H1 (cell line): ENCODE measurements around the gene VNN1. TPM values are rescaled to one million over a fixed set of nuclear protein-coding genes. Genes with fewer than 3 reads are reported as not detected.

Source experiments
- CTCF ChIA-PET: fragments of 300-600 bp; sonication (Branson Sonifier 250); formaldehyde crosslinking; loops from one replicate; lab custom pipeline; 2021; ENCODE audit not compliant: partially characterized antibody; lab: Charles Lee
- POLR2A ChIA-PET: fragments of 300-600 bp; sonication (Branson Sonifier 250); formaldehyde crosslinking; loops from one replicate; lab custom pipeline; 2021; ENCODE audit warnings: inconsistent platforms; ENCODE audit not compliant: partially characterized antibody; lab: Charles Lee
- DNase-seq, 2 experiments: peaks; one replicate each; pipeline versions ENCODE4 v3.0.0 to v3.0.0-alpha.2; 2010 to 2022; ENCODE audit warnings: low spot score in 2 of 2, low read depth in 1 of 2, mixed read lengths in 1 of 2
- FAIRE-seq: peaks from 2 replicates; lab custom pipeline; 2011; peaks lifted over from hg19 to GRCh38; lab: Jason Lieb, UNC
- H2AFZ ChIP-seq: 2 replicates; pipeline ENCODE4 v1.8.1; 2012; ENCODE audit warnings: low read length, inconsistent platforms
- H2AK5ac ChIP-seq: 2 replicates; pipeline ENCODE4 v1.6.1; 2013; ENCODE audit warnings: low read depth, low read length
- H2BK120ac ChIP-seq: replicated peaks from 2 replicates; pipeline ENCODE3; 2013; ENCODE audit warnings: low read depth, low read length, inconsistent platforms
- H2BK12ac ChIP-seq: 2 replicates; pipeline ENCODE4 v1.6.1; 2013; ENCODE audit warnings: low read depth, low read length
- H2BK15ac ChIP-seq: 2 replicates; pipeline ENCODE4 v1.6.1; 2013; ENCODE audit warnings: low read length
- H2BK20ac ChIP-seq: 2 replicates; pipeline ENCODE4 v1.6.1; 2013; ENCODE audit warnings: low read length
- H2BK5ac ChIP-seq: 2 replicates; pipeline ENCODE4 v1.6.1; 2013; ENCODE audit warnings: low read depth, low read length
- H3K14ac ChIP-seq: 2 replicates; pipeline ENCODE4 v1.6.1; 2013; ENCODE audit warnings: inconsistent platforms; ENCODE audit not compliant: insufficient read length
- H3K18ac ChIP-seq: 2 replicates; pipeline ENCODE4 v1.6.1; 2013; ENCODE audit warnings: low read length; ENCODE audit errors: extremely low read depth
- H3K23ac ChIP-seq: 2 replicates; pipeline ENCODE4 v1.6.1; 2013; ENCODE audit warnings: inconsistent platforms; ENCODE audit not compliant: insufficient read length
- H3K23me2 ChIP-seq: 2 replicates; pipeline ENCODE4 v1.6.1; 2013; ENCODE audit warnings: low read depth, low read length
- H3K27ac ChIP-seq: 2 replicates; pipeline ENCODE4 v1.6.1; 2011; ENCODE audit warnings: low read depth, low read length, inconsistent platforms
- H3K27me3 ChIP-seq, 4 experiments: replicated peaks in 1 of 4; 1 replicate in 1 of 4; 2 replicates in 3 of 4; pipeline versions ENCODE4 v1.6.1 to v1.8.1; 2011 to 2013; ENCODE audit warnings: low read length in 3 of 4, mild to moderate bottlenecking in 3 of 4, inconsistent platforms in 2 of 4, mixed read lengths in 2 of 4, moderate library complexity in 1 of 4; ENCODE audit not compliant: control insufficient read depth in 3 of 4, insufficient read depth in 3 of 4; ENCODE audit errors: extremely low read depth in 1 of 4
- H3K36me3 ChIP-seq, 4 experiments: 2 replicates each; pipeline versions ENCODE4 v1.6.1 to v1.8.1; 2011 to 2013; ENCODE audit warnings: mild to moderate bottlenecking in 4 of 4, low read length in 3 of 4, moderate library complexity in 2 of 4, control low read depth in 1 of 4, inconsistent platforms in 1 of 4; ENCODE audit not compliant: insufficient read depth in 4 of 4, control insufficient read depth in 2 of 4
- H3K4ac ChIP-seq: replicated peaks from 2 replicates; pipeline ENCODE3; 2013; ENCODE audit warnings: low read length, low read depth, mixed read lengths, inconsistent platforms; ENCODE audit not compliant: insufficient read length
- H3K4me1 ChIP-seq, 4 experiments: replicated peaks in 1 of 4; 1 replicate in 1 of 4; 2 replicates in 3 of 4; pipeline versions ENCODE4 v1.6.1 to v1.8.1; 2011 to 2013; ENCODE audit warnings: low read length in 3 of 4, inconsistent platforms in 2 of 4, mixed read lengths in 1 of 4; ENCODE audit not compliant: insufficient read depth in 4 of 4, control insufficient read depth in 3 of 4
- H3K4me2 ChIP-seq, 2 experiments: 2 replicates each; pipeline versions ENCODE4 v1.6.1 to v1.8.1; 2011 to 2013; ENCODE audit warnings: low read depth in 2 of 2, low read length in 2 of 2, control low read depth in 1 of 2, inconsistent platforms in 1 of 2, mild to moderate bottlenecking in 1 of 2; ENCODE audit not compliant: insufficient read depth in 1 of 2
- H3K4me3 ChIP-seq, 4 experiments: fragments of 200-600, 300-600 bp in 1 of 4; sonication (generic), shearing (Covaris generic), sonication (Bioruptor Twin) in 1 of 4; 2 replicates each; pipeline versions ENCODE4 v1.5.1 to v1.8.1; 2011 to 2016; ENCODE audit warnings: low read length in 4 of 4, low read depth in 3 of 4, control low read depth in 2 of 4, inconsistent platforms in 2 of 4, mild to moderate bottlenecking in 2 of 4, mixed read lengths in 1 of 4, moderate library complexity in 1 of 4; ENCODE audit not compliant: insufficient read depth in 2 of 4; ENCODE audit errors: extremely low read depth in 1 of 4
- H3K56ac ChIP-seq: replicated peaks from 2 replicates; pipeline ENCODE3; 2013; ENCODE audit warnings: low read depth, mild to moderate bottlenecking, mixed read lengths, low read length, inconsistent platforms; ENCODE audit not compliant: insufficient read length
- H3K79me1 ChIP-seq: 2 replicates; pipeline ENCODE4 v1.6.1; 2013; ENCODE audit warnings: low read depth, low read length, control low read depth
- H3K79me2 ChIP-seq, 2 experiments: 2 replicates each; pipeline versions ENCODE4 v1.6.1 to v1.8.1; 2012 to 2013; ENCODE audit warnings: low read length in 2 of 2, mild to moderate bottlenecking in 2 of 2, inconsistent platforms in 1 of 2; ENCODE audit not compliant: insufficient read depth in 2 of 2, control insufficient read depth in 1 of 2
- H3K9ac ChIP-seq, 4 experiments: replicated peaks in 1 of 4; 1 replicate in 1 of 4; 2 replicates in 3 of 4; pipeline versions ENCODE4 v1.6.1 to v1.8.1; 2011 to 2013; ENCODE audit warnings: low read depth in 3 of 4, low read length in 3 of 4, control low read depth in 2 of 4, mild to moderate bottlenecking in 2 of 4, moderate library complexity in 2 of 4, inconsistent platforms in 1 of 4; ENCODE audit errors: extremely low read depth in 1 of 4
- H3K9me3 ChIP-seq, 2 experiments: 2 replicates each; pipeline versions ENCODE4 v1.6.1 to v1.8.1; 2012 to 2013; ENCODE audit warnings: mild to moderate bottlenecking in 2 of 2, moderate library complexity in 2 of 2, control low read depth in 1 of 2, inconsistent platforms in 1 of 2, low read depth in 1 of 2, low read length in 1 of 2, mixed read lengths in 1 of 2; ENCODE audit not compliant: insufficient read depth in 2 of 2
- H4K20me1 ChIP-seq, 2 experiments: replicated peaks in 1 of 2; 2 replicates each; pipeline versions ENCODE3 to v1.8.1; 2011 to 2013; ENCODE audit warnings: inconsistent platforms in 2 of 2, low read length in 2 of 2, mild to moderate bottlenecking in 1 of 2; ENCODE audit not compliant: insufficient read depth in 2 of 2, control insufficient read depth in 1 of 2
- H4K5ac ChIP-seq: 2 replicates; pipeline ENCODE4 v1.6.1; 2013; ENCODE audit warnings: low read length, low read depth, mixed read lengths, inconsistent platforms; ENCODE audit not compliant: insufficient read length
- H4K8ac ChIP-seq: 2 replicates; pipeline ENCODE4 v1.8.0; 2013; ENCODE audit warnings: mild to moderate bottlenecking, moderate library complexity, low read length, inconsistent platforms; ENCODE audit not compliant: insufficient read depth; ENCODE audit errors: extremely low read depth
- H4K91ac ChIP-seq: replicated peaks from 2 replicates; pipeline ENCODE3; 2013; ENCODE audit warnings: low read length, mixed read lengths, inconsistent platforms; ENCODE audit not compliant: insufficient read length
- E2F6 ChIP-seq: IDR thresholded peaks from 2 replicates; pipeline ENCODE4 v1.6.1; 2012; ENCODE audit warnings: inconsistent platforms
- WGBS, 2 experiments: shearing (Covaris generic) in 1 of 2; methylation state at CpG; one replicate each; pipeline versions ENCODE4 v1.1.6 to v1.1.7; 2013 to 2015; ENCODE audit warnings: low lambda C conversion rate in 2 of 2, mixed read lengths in 2 of 2, inconsistent platforms in 1 of 2, low coverage in 1 of 2, missing lambda C conversion rate in 1 of 2; ENCODE audit not compliant: insufficient replicate concordance in 2 of 2, insufficient coverage in 1 of 2, insufficient read length in 1 of 2; ENCODE audit errors: extremely low coverage in 1 of 2, missing lambda C conversion rate in 1 of 2; 5-methylcytosine and 5-hydroxymethylcytosine counted together
- polyA plus RNA-seq, 7 experiments: library from polyadenylated mRNA; depleted of rRNA in 3 of 7; stranded (reverse) in 5 of 7; unstranded in 2 of 7; fragments of >200 nt in 5 of 7; fragments of 200-250 nt in 2 of 7; gene quantifications; 1 replicate in 5 of 7; 2 replicates in 1 of 7; 4 replicates in 1 of 7; pipeline versions ENCODE4 v1.2.1 to v1.2.3, GENCODE V29; 2011 to 2013; ENCODE audit warnings: missing spikeins in 2 of 7, mixed read lengths in 2 of 7
- total RNA-seq: library from RNA; stranded (reverse); fragmentation: NEBNext Ultra II Directional; extraction: Animal tissue kit (Norgen Biotek cat#: 25700); gene quantifications from 2 replicates; pipeline ENCODE4 v1.2.1, GENCODE V29; 2021

VNN1 gene
- total and polyA plus RNA-seq, 2 of the 8 experiments (the other 6 are each of a cell fraction or from before 2014, with no cell fraction given) = not detected

DNA sequence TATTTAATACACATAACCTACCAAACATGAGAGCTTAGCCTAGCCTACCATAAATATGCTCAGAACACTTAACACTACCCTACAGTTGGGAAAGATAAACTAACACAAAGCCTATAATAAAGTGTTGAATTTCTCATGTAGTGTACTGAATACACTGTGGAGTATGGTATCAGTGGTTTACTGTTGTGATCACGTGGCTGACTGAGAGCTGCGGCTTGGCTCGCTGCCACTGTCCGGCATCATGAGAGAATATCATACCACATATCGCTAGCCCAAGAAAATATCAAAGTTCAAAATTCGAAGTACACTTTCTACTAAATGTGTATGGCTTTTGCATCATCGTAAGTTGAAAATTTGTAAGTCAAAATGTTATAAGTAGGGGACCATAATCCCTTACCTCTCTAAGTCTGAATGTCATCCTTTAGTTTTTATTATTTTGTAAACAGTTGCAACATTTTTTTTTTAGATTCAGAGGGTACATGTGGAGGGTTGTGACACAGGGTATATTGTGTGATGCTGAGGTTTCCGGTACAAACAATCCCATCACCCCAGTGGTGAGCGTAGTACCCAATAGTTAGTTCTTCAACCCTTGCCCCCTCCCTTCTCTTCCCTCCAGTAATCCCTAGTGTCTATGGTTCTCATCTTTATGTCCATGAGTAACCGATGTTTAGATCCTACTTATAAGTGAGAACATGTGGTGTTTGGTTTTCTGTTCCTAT, 40.3 kb downstream of the VNN1 start:
- Histone ChIP-seq H3K27me3 (no peaks in the 10 kb centered on the region), H3K4me2 (no peak overlapping the region), H3K79me2 (no peaks in the 10 kb centered on the region), H2AK5ac (no peak overlapping the region), H2BK5ac (no peak overlapping the region), H3K79me1 (no peaks in the 10 kb centered on the region), H3K23ac (no peak overlapping the region), H3K4me1 (no peaks in the 10 kb centered on the region), H2BK15ac (no peak overlapping the region), H4K8ac (no peak overlapping the region), H4K91ac (no peak overlapping the region), H2BK20ac (no peak overlapping the region), H4K5ac (no peak overlapping the region), H3K9me3 (no peaks in the 10 kb centered on the region), H3K27ac (no peak overlapping the region), H3K9ac (no peak overlapping the region), H3K4me3 (no peak overlapping the region), H4K20me1 (no peaks in the 10 kb centered on the region), H3K56ac (no peak overlapping the region), H3K23me2 (no peaks in the 10 kb centered on the region), H3K14ac (no peak overlapping the region), H3K18ac (no peak overlapping the region), H2BK12ac (no peak overlapping the region), H2AFZ (no peak overlapping the region), H3K36me3 (no peaks in the 10 kb centered on the region), H2BK120ac (no peak overlapping the region), H3K4ac (no peak overlapping the region)
- WGBS, 2 experiments = 93% methylated on average over 10 of the region's 10 CpGs; no CpG with 5 or more reads in 1 of the 2 experiments
- ChIA-PET CTCF (interaction anchor here (0.9 to 1.5 kb wide), 3 partner anchors 12 to 95 kb away, joined by 3 to 10 read pairs (median 4); no protein-coding TSS in a partner anchor), POLR2A (no interaction called here)
- no peak for FAIRE-seq
- DNase-seq = no peak
- TF ChIP-seq E2F6 = no peak
